Measurements from ENCODE around the gene SAA1. TPM values are rescaled to one million over a fixed set of nuclear protein-coding genes. Genes with fewer than 3 reads are reported as not detected.
"Not testable (repeated sequence)": the region's sequence is repeated elsewhere in the genome, so short reads cannot be mapped to it uniquely, and the experiment has no call there.

SAA1 gene
- total RNA-seq, 2 donors from 2014 or later, result 3.1 to 11.3 TPM

GRCh38 chr11:18253778-18254338, 12.2 kb upstream of the SAA1 start:
- intact Hi-C loops (cut with DNase I, micrococcal nuclease), result no loop called here
- ATAC-seq, result no peak
- DNase-seq, result no peak

GRCh38 chr11:18254781-18255361, 11.2 kb upstream of the SAA1 start:
- intact Hi-C loops (cut with DNase I, micrococcal nuclease), result no loop called here
- no peak for ATAC-seq
- no peak for DNase-seq

GRCh38 chr11:18259259-18259658, 6.8 kb upstream of the SAA1 start:
- peak; percentile 51 for ATAC-seq
- intact Hi-C loops (cut with DNase I, micrococcal nuclease), result no loop called here
- no peak for DNase-seq

- intact Hi-C loops (cut with DNase I, micrococcal nuclease), result no loop called here
- DNase-seq, result no peak
- no peak for ATAC-seq
These were observed 4.3 kb upstream of the SAA1 start for GRCh38 chr11:18261721-18262120.

DNA sequence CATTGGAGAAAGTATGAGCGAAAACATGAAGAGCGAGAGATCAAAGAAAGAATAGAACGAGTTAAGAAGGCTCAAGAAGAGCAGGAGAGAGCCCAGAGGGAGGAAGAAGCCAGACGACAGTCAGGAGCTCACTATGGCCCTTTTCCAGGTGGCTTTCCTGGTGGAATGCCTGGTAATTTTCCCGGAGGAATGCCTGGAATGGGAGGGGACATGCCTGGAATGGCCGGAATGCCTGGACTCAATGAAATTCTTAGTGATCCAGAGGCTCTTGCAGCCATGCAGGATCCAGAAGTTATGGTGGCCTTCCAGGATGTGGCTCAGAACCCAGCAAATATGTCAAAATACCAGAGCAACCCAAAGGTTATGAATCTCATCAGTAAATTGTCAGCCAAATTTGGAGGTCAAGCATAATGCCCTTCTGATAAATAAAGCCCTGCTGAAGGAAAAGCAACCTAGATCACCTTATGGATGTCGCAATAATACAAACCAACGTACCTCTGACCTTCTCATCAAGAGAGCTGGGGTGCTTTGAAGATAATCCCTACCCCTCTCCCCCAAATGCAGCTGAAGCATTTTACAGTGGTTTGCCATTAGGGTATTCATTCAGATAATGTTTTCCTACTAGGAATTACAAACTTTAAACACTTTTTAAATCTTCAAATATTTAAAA, 3.2 kb upstream of the SAA1 start:
- DNase-seq; ATAC-seq; intact Hi-C loops (cut with DNase I, micrococcal nuclease): not testable (repeated sequence)

DNA sequence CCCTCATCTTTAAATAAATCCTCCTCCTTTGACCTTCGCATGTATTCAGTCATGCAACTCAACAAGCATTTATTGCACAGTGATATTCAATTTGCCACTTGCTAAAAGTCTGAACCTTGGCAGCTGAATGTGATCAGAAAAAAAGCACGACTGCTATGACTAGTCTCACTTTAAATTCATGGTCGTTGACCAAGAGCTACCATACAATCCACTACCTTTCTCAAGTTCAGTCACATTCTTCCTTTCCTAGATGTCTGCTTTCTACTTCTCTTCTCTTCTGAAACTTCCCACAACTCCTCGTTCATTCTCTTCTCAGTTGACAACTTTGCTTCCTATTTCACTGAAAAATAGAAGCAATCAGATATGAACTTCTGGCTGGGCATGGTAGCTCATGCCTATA, 2.0 kb upstream of the SAA1 start:
- intact Hi-C loops (cut with DNase I, micrococcal nuclease), result no loop called here
- ATAC-seq (no peak), DNase-seq (no peak)

GRCh38 chr11:18264677-18265555, 1.1 kb upstream of the SAA1 start:
- DNase-seq (no peak), ATAC-seq (no peak)
- intact Hi-C loops (cut with DNase I, micrococcal nuclease), result no loop called here

DNA sequence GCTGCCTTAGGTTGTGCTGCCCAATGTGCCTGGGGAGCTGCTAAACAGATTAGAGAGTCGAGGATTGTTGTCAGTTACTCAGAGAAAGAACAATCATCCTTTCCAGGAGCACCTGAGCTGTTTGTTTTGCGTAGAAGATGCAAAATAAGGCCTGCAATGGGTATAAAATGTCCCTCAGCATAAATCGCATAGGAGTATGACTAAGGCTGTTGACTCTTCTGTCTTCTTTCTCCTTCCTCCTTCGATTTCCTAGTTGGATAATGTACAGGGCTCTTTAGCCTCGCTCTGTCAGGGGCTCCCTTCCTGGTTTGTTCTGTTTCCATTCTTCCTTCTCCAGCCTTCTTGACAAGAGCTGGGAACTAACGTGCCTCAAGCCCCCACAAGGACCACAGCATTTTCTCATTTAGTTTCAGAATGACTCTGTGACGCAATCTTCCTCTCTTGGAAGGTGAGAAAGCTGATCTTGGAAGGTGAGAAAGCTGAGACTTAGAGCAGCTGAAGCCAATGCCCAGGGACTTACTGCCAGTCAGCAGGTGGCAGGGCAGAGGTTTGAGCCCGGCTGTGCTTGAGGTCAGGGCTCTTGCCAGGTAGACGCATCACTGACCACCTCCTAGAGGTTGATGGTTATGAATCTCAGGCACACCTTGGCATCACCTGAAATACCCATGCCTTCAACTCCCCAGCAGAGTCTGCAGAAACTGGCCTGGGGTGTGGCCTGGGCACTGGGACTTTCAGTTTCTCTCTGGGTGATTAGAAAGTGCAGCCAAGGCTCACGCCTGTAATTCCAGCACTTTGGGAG, 1.5 kb downstream of the SAA1 start:
- DNase-seq; intact Hi-C loops (cut with DNase I, micrococcal nuclease): not testable (repeated sequence)
- ATAC-seq, result peak; percentile 97

DNA sequence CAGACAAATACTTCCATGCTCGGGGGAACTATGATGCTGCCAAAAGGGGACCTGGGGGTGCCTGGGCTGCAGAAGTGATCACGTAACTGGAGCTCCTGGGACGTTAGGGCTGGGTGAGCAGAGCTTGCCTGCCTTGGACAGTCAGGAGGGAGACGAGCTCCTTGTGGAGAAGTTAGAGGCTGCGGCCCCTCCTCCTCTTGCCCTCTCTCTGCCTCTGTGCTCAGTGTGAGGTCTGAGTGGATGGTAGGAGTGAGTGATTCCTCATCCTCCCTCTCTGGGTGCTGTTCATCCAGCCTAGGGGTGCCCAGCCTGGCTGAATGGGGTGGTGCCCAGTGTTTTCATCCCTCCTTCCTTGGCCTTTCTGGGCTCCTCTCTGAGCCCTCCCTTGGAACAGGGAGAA, 3.2 kb downstream of the SAA1 start:
- ATAC-seq; DNase-seq; intact Hi-C loops (cut with DNase I, micrococcal nuclease): not testable (repeated sequence)

DNA sequence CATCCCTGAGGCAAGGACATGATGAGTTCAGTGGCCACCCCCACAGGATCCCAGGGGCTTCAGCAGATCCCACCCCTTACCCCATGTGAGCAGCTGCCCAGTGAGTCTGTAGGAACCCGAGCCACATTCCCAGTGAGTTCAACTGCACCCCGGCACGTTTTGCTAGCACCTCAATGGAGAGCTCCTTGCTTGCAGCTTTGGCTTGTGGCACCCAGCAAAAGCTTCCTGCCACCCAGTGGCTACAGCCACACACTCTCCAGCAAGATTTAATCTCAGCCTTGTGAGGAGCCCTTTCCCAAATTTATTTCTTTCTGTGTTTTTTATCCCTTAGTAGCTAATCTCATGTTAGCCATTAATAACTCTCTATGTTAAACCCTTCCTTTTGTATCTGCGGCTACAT, 4.0 kb downstream of the SAA1 start:
- no peak for DNase-seq
- ATAC-seq, result no peak
- intact Hi-C loops (cut with DNase I, micrococcal nuclease), result no loop called here

DNA sequence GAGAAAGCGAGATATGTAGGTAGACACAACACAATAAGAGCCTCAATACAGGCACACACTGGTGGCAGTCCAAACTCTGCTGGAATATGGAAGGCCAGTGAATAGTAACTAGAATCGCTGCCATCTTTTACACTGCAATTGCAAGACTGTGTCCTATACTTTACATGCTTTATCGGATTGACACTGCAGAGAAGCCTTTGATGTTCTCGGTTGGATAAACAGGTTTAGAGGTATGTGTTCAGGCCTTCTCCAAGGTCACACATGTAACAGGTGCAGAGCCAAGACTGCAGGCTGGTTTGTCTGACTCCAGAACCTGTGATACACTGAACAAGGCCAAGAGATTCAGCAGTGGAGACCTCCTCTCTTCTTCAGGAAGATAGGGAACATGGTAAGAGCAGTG, 5.1 kb downstream of the SAA1 start:
- DNase-seq (no peak), ATAC-seq (no peak)
- intact Hi-C loops (cut with DNase I, micrococcal nuclease), result no loop called here

GRCh38 chr11:18277565-18278271, 11.7 kb downstream of the SAA1 start:
- no peak for ATAC-seq
- intact Hi-C loops (cut with DNase I, micrococcal nuclease), result no loop called here
- no peak for DNase-seq

DNA sequence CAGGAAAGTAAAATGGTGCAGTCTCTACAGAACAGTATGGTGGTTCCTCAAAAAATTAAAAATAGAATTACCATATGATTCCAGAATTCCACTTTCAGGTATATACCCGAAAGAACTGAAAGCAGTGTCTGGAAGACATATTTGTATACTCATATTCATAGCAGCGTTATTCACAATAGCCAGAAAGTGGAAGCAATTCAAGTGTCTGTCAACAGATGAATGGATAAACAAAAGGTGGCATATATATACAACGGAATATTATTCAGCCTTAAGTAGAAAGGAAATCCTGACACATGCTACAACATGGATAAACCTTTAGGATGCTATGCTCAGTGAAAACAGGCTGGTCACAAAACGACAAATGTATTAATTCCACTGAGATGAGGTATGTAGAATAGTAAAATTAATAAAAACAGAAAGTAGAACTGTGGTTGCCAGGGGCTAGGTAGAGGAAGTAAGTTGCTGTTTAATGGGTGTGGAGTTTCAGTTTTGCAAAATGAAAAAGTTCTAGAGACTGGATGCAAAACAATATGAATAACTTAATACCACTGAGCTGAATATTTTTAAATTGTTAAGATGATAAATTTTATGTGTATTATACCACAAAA, 14.5 kb downstream of the SAA1 start:
- DNase-seq (no peak), ATAC-seq (no peak)
- intact Hi-C loops (cut with DNase I, micrococcal nuclease), result no loop called here

GRCh38 chr11:18282626-18283025, 16.6 kb downstream of the SAA1 start:
- DNase-seq (no peak), ATAC-seq (no peak)
- intact Hi-C loops (cut with DNase I, micrococcal nuclease), result no loop called here

- intact Hi-C loops (cut with DNase I, micrococcal nuclease), result no loop called here
- ATAC-seq (no peak), DNase-seq (no peak)
These were observed 19.8 kb downstream of the SAA1 start for GRCh38 chr11:18285841-18286240.

- ATAC-seq (no peak), DNase-seq (no peak)
- intact Hi-C loops (cut with DNase I, micrococcal nuclease), result no loop called here
These were observed 22.8 kb downstream of the SAA1 start for GRCh38 chr11:18288911-18289310.

DNA sequence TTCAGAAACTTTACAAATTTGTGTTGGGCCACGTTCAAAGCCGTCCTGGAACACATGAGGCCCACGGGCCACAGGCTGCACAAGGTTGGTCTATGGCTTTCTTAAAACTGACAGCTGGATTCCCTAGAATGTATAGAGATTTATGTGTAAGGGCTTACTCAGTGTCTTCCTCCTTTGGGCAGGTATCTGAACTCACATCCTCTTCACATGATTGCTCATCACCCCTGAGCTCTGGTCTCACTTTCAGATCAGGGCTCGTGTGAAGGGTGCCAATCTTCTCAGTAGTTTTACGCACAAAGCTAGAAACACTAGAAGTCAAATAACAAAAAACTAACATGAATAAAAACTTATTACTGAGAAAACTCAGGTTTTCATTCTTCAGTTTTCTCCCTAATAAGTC, 28.8 kb downstream of the SAA1 start:
- intact Hi-C loops (cut with DNase I, micrococcal nuclease), result no loop called here
- DNase-seq (no peak), ATAC-seq (no peak)

GRCh38 chr11:18295316-18295715, 29.3 kb downstream of the SAA1 start:
- DNase-seq (no peak), ATAC-seq (no peak)
- intact Hi-C loops (cut with DNase I, micrococcal nuclease), result no loop called here
